GM12878 (cell line): ENCODE data around the gene SBNO1.

Source experiments
- CBX3 ChIP-seq: fragments of 200-600 bp; sonication (generic); IDR thresholded peaks from 2 replicates; pipeline ENCODE4 v1.6.1; 2016; ENCODE audit warnings: low read depth, borderline replicate concordance
- SMC3 ChIP-seq: IDR thresholded peaks from 2 replicates; pipeline ENCODE4 v1.6.1; 2011; ENCODE audit warnings: low read length, improper control_type of control experiment, borderline replicate concordance
- TF ChIP-seq, protein P1 (sequence below): fragments of 450-650 bp; IDR thresholded peaks from 2 replicates; pipeline ENCODE4 v1.6.1; 2017; ENCODE audit warnings: borderline replicate concordance

DNA sequence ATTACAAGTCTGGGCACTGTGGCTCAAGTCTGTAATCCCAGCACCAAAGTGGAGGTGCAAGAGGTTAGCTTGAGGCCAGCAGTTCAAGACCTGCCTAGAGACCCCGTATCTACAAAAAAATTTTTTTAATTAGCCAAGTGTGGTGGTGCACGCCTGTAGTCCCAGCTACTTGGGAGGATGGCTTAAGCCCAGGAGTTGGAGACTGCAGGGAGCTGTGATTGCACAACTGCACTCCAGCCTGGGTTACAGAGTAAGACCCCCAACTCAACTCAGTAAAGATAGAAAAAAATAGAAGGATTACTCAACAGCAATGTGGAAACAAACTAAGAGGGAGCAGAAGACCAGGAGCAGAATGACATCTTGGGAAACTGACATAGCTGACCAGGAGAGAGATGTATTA, 13.3 kb downstream of the SBNO1 start:
- TF ChIP-seq CBX3 (no peak), SMC3 (no peak)
- TF ChIP-seq, protein P1, sequence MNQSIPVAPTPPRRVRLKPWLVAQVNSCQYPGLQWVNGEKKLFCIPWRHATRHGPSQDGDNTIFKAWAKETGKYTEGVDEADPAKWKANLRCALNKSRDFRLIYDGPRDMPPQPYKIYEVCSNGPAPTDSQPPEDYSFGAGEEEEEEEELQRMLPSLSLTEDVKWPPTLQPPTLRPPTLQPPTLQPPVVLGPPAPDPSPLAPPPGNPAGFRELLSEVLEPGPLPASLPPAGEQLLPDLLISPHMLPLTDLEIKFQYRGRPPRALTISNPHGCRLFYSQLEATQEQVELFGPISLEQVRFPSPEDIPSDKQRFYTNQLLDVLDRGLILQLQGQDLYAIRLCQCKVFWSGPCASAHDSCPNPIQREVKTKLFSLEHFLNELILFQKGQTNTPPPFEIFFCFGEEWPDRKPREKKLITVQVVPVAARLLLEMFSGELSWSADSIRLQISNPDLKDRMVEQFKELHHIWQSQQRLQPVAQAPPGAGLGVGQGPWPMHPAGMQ, result no peak
